ENCODE measurements around the gene TP53I11.

The TP53I11 gene

DNA sequence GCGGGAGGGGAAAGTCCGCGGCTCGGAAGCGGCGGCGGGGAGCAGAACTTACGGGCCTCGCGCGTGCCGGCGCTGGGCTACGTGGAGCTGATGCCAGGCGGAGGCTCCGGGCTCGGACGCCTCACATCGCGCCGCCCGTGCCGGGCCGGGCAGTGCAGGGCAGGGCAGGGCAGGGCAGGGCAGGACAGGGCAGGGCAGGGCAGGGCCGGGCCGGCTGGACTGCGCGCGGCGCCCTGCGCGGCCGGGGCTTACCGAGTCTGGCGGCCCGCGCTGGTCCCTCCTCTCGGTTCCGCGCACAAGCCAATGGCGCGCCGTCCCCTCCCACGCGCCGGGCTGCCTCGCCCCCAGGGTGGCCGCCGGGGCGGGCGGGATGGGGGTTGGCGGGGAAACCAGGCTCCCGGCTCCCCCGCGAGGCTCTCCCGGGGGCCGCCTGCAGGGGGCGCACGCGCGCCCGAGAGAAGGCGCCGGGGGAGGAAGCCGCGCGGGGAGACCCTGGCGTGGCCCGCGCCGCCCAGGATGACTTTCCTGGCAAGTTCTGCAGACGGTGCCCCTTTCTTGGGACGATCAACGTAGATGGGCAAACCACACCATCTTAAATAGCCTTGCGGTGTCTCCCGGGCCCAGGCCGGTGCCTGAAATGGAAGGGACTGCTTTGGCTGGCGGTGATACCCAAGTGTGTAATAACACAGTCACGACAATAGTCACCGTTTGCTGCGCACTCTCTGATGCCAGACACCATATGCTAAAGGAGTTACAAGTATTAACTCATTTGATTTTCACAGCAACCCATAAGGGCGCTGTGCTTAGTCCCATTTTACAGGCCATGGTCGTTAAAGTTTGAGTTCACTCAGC is at the start of gene TP53I11:
Gene TP53I11 (minus strand): TSS at position 259 of the 852 bp plus-strand sequence. CDS start 12,548 bp downstream, outside the sequence.
- DNase-seq (ENCODE audit: low spot score), result peak; percentile 95

DNA sequence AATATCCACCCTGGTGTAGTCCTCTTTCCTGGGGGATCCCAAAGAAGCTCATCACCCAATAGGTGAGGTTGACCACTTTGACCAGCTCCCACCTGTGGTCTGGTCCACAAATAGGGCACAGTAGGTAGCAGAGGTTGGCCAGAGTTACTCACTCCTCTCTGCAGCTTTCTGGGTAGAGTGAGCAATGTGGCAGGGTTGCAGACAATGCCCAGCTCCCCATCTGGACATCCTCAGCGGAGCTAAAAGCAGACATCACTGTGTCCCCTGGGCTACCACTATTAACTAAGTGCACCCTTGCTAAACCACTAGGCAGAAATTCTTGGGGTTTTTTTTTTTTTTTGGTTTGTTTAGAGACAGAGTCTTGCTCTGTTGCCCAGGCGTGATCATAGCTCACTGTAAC is 48.4 kb upstream of the TP53I11 start:
- DNase-seq (ENCODE audit: low spot score), result no peak

GRCh38 chr11:44998051-44998450 is 47.4 kb upstream of the TP53I11 start:
- no peak for DNase-seq (ENCODE audit: low spot score)

DNA sequence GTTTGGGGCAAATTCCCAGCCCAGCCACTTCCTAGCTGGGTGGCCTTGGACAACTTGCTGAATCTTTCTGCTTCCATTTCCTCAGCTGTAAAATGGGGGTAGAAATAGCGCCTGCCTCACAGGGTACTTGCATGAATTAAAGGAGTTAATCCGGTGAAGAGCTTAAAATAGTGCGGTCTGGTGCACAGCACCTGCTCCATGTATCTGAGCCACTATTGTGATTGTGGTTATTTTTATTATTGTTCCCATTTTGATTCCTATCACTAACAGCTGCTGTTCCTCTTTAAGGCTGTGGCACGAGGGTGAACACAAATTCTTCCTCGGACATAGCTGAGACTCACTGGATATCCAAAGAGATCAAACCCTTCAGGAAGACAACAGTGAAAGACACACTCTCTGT is 46.9 kb upstream of the TP53I11 start:
- DNase-seq (ENCODE audit: low spot score), result no peak

DNA sequence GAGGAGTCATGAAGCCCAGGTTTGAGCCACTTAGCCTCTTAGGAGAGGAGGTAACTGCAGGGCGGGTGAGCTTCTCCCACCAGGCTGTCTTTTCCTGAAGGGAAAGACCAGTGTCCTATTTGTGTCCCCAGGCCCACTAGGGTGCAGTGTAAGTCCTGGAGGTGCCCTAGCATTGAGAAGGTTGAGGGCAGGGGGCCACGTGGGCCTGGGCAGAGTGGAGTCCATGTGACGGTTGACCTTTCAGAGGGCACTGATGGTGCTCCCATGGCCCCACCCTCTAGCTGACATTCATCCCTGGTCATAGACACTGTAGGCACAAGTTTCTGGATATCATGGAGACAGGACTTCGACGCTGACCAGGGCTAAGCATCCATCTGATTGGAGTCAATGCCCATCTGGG is 44.1 kb upstream of the TP53I11 start:
- no peak for DNase-seq (ENCODE audit: low spot score)

- DNase-seq (ENCODE audit: low spot score), result no peak
These were observed 43.5 kb upstream of the TP53I11 start for GRCh38 chr11:44993971-44994704.

DNA sequence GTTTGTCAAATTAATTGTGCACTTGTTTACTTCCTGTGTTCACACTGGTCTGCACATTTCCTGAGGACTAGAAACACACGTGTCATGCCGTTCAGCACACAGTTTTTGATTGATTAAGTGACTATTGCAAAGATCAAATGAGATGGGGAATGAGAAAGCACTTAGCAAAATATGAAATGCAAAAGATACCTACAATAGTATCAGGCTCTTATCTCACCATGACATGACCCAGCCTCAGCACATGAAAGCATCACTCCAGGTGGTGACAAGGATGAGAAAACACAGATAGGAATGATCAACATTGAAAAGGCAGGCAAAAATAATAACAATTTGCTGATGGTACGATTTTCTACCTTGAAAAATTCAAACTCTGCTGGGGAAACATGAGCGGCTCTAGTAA is 42.1 kb upstream of the TP53I11 start:
- no peak for DNase-seq (ENCODE audit: low spot score)

GRCh38 chr11:44992181-44992582 is 41.5 kb upstream of the TP53I11 start:
- DNase-seq (ENCODE audit: low spot score), result no peak

DNA sequence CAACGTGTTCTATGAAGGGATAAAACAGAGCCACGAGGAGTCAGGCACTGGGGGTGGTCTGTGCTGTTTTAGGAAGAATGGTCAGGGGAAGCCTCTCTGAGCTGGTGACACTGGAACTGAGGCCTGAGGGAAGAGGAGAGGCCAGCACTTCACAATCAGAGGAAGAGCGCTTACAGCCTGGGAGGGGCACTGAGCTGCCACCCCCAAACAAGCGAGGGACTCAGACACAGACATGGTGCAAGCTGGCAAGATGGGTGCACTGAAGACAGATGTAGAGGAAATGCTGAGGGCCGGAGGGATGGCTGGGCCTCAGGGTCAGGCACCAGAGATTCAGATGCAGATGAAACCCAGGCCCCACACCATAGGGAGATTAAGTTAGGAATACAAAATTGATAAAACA is 40.0 kb upstream of the TP53I11 start:
- DNase-seq (ENCODE audit: low spot score), result no peak

DNA sequence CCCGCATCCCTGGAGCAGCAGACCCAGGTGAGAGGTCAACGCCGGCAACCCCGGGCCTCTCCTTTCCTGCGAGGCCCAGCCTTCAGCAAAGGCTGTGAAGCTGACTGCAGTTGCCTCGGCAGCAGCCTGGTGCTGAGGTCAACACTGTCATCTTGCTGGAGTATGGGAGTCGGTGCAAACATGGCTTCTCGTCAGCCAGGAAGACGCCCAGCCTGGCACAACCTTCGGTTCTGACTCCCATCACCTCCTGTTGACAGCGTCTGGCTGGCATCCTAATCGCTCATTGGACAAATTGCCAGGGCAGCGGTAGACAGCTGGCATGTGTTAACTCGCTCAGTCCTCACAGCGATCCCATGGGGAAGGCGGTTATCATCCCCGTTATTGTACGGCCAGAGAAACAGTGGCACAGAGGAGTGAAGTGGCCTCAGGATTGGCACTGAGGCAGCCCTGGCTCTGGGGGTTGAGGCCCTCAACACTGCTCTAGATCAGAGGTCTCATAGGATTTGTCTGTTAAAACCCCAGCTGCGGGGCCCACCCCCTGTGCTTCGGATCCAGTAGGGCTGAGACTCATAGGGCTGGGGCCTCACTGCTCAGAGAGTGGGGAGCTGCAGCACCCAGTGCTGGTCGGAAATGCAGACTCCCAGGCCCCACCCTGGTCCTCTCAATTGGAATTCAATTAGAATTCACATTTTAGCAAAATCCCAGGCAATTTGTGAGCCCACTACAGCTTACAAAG is 39.3 kb upstream of the TP53I11 start:
- DNase-seq (ENCODE audit: low spot score), result peak; percentile 62

DNA sequence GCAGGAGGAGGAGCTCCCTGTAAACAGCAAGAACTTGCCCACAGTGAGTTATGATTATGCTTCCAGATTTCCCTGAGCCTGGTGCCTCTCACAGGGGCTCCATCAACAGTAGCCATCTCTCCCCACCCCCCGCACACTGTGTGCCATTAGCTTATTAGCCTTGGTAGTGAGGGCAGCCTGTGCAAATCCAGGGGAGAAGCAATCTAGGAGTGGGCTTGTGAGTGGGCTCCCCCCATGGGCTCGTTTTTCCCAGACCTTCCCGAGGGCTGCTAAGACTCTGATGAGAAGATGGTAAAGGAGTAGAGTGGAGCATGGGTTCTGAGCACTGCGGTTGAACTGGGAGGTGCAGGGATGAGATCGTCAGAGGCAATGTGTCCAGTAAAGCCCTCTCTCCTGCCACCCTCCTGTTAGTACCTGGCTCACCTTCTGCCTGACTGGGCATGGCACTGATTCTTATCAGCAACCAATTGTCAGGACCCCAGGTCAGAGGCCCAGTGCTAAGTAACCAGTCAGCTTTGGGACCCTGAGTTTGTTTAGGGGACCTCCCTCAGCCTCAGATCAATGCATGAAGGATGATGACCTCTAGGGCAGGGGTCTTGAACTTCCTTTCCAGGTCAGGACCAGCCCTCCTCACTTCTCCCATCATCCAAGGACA is 38.4 kb upstream of the TP53I11 start:
- no peak for DNase-seq (ENCODE audit: low spot score)

DNA sequence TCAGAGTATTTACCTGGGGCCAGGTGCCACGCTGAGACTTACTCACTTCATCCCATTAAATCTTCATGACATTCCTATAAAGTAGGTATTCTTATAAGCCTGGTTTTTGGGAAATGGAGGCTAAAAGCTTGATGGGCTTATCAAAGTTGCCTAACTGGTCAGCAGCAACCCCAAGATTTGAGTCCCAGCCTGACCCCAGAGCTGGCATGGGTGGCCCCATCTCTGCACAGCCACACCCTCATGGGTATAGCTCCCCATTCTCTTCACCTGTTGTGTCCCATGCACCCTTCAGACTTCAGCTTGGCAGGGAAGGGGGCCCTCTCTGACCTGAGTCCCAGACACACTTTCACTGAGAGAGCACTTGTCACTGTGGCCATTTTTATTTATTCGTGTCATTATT is 37.4 kb upstream of the TP53I11 start:
- DNase-seq (ENCODE audit: low spot score), result no peak

DNA sequence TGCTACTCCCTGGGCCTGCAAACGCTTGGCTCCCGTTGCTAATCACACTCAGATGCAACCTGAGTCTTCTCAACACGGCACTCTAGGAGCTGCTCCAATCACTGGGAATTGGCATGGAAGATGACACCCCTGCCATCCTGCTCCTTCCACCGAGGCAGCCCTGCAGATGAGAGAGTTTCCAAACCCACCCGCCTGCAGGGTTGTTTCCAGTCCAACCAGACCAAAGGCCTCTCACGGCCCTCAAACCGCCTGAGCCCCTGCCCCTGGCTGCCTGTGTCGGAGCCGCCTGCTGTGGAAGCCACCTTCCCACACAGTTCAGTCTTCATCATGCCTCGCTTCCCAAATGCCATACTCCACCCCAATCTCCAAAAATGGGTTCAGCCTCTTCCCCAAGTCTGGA is 36.8 kb upstream of the TP53I11 start:
- DNase-seq (ENCODE audit: low spot score), result no peak

- no peak for DNase-seq (ENCODE audit: low spot score)
These were observed 35.6 kb upstream of the TP53I11 start for GRCh38 chr11:44986315-44986714.

- DNase-seq (ENCODE audit: low spot score), result no peak
These were observed 35.0 kb upstream of the TP53I11 start for GRCh38 chr11:44985721-44986120.

DNA sequence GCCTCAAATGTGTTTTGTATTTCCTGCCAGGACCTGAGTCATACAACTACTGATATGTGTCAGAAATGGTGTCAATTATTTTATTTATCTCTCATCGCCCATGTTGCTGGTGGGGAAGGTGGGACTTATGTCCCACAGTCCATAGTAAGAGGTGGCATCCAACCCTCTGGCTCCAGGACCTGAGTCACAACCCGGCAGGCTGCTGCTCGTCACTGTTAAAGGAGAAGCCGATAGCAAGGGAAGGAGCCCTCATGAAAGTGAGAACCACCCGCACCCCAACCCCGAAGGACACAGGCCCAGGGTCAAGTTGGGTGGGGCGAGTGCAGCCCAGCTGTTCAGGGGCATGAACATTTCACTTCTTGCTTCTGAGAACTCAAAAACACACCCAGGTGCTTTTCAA is 33.1 kb upstream of the TP53I11 start:
- no peak for DNase-seq (ENCODE audit: low spot score)

- DNase-seq (ENCODE audit: low spot score), result no peak
These were observed 31.9 kb upstream of the TP53I11 start for GRCh38 chr11:44982496-44983062.

DNA sequence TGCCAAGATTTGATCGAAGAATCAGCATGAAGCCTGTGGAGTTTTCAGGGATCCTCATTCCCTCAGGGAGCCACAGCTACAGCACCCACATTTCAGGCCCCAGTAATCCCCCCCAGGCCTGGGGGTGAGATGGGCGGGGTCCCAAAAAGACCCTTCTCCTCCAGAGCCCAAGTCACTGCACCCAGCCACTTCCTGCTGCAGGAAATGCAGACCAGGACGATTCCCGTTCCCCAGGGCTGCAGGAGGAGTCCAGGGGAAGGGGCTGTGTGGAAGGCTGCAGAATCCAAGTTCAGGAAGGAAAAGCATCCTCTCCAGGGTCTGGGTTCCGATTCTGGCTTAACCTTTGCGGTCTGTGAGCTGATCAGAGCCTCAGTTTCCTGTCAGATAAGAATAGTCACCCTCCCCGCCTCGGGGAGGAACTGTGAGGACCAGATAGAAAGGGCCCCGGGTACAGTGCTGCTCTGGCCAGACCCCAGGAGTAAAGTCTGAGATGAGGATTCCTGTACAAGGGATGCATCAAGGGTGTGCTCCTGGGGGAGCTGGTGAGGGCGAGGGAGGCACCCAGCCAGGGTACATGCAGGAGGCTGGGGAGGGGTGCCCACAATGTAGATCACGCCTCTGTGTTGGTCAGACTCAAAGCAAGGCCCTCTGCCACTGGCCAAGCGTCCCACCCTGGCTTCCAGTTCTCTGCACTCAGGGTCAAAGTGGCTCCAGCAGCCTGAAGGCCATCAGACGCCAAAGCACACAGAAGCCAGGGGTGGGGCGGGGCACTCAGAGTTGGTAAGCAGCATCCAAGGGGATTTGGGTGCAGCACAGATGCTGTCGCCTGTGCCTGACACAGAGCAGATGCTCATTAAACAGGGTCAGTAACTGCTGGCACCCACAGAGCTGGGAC is 30.1 kb upstream of the TP53I11 start:
- DNase-seq (ENCODE audit: low spot score), result no peak

DNA sequence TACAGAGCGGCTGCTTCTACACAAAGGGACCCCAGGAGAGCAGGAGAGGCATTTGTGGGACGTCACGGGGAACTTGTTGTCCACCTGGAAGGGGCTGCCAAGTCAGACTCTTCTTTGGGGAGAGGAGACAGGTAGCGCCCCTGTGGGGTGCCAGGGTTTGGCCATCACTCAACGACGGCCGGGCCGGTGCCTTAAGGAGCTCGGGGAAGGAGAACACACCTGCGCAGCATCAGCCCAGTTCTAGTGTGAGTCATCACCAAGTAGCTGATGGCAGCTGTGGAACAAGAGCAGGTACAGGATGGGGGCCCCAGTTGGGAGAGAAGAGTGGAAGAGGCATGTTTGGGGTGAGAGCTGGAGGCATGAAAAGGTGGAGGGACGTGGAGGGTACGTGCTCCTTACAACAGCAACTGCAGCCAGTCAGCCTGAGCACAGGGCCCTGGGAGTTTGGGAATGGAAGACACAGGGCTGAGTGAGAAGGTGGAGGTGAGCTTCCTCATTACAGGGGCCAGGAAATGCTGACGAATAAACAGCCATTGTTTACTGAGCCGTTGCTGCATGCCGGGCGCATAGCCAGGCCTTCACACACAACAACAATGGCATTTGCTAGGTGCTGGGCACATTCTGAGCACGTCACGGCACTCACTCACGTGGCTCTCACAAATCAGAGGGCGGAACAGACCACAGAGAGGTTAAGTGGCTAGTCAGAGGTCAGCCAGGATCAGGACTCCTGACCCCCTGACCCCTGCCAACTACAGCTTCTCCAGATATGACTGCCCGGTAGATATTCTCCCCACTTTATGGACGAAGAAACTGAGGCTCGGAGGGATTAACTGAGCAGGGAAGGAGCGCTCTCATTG is 29.1 kb upstream of the TP53I11 start:
- DNase-seq (ENCODE audit: low spot score), result no peak

DNA sequence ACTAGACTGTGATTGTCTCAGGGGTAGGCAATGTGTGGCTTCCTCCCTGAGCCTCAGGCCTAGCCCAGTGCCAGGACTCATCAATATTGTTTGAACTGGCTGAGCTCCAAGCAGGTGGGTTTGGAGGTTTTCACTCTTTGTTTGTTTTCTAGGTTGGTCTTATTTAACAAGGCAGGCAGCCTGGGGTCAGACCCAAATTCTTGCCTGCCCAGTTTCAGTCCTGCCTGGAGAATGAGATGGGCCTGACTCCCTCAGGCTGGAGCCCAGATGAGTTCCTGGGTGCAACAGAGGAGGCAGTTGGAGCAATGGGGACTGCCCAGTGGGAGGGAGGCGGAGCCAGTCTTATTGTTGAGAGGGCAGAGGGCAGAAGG is 28.3 kb upstream of the TP53I11 start:
- DNase-seq (ENCODE audit: low spot score), result no peak

All from AG20443 (cell line).